AG04450 (cell line): ENCODE results near the gene PTPRG. TPM values are rescaled to one million over a fixed set of nuclear protein-coding genes. Genes with fewer than 3 reads are reported as not detected.
A peak's percentile ranks its signal among the peaks of the same experiment; 100 is the strongest.

Experiments
- CTCF ChIA-PET: fragments of 300-600, 350-600 bp; formaldehyde crosslinking; extraction: SDS; loops from one replicate; lab custom pipeline; 2022; ENCODE audit warnings: antibody characterized with exemption, inconsistent platforms; lab: Charles Lee
- POLR2A ChIA-PET: fragments of 350-600 bp; formaldehyde crosslinking; extraction: SDS; loops from one replicate; lab custom pipeline; 2021; ENCODE audit warnings: antibody characterized with exemption, inconsistent platforms; lab: Yijun Ruan, JAX
- DNase-seq: peaks from one replicate; pipeline ENCODE4 v3.0.0-alpha.2; 2011; ENCODE audit warnings: low read depth, low spot score
- H3K27ac ChIP-seq: one replicate; pipeline ENCODE4 v1.5.1; 2012; ENCODE audit warnings: low read depth, low read length, control low read depth
- H3K27me3 ChIP-seq: one replicate; pipeline ENCODE4 v1.6.0; 2012; ENCODE audit warnings: low read length; ENCODE audit not compliant: control insufficient read depth, insufficient read depth
- H3K4me3 ChIP-seq: 2 replicates; pipeline ENCODE4 v1.5.1; 2011; ENCODE audit warnings: mild to moderate bottlenecking, low read depth, low read length, control low read depth
- H3K9me3 ChIP-seq: 2 replicates; pipeline ENCODE4 v1.5.1; 2012; ENCODE audit warnings: low read length; ENCODE audit not compliant: control insufficient read depth, insufficient read depth
- CTCF ChIP-seq: IDR thresholded peaks from 2 replicates; pipeline ENCODE4 v1.5.1; 2011; ENCODE audit warnings: low read depth, low read length, control low read depth, inconsistent platforms
- polyA plus RNA-seq: library from polyadenylated mRNA; depleted of rRNA; stranded (reverse); fragments of >200 nt; gene quantifications from 2 replicates; pipeline ENCODE4 v1.2.3, GENCODE V29; 2011

PTPRG gene
- polyA plus RNA-seq, 1 experiment = 26.5 TPM

GRCh38 chr3:61828880-61829721 is 267.7 kb downstream of the PTPRG start:
- POLR2A ChIA-PET = no interaction called here
- CTCF ChIA-PET = interaction anchor here (0.6 to 2.2 kb wide), 2 partner anchors 337 to 359 kb away, joined by 6 to 7 read pairs; no protein-coding TSS in a partner anchor
- H3K9me3 ChIP-seq = no peaks in the 10 kb centered on the region
- no peak for TF ChIP-seq CTCF
- no peak overlapping the region for H3K27ac ChIP-seq
- H3K27me3 ChIP-seq = no peaks in the 10 kb centered on the region
- H3K4me3 ChIP-seq = no peak overlapping the region
- DNase-seq = no peak

- no peak overlapping the region for H3K27ac ChIP-seq
- CTCF ChIA-PET = interaction anchor here (2.2 kb wide), 1 partner anchor 359 kb away, joined by 7 read pairs; no protein-coding TSS in a partner anchor
- H3K9me3 ChIP-seq = no peaks in the 10 kb centered on the region
- no peak overlapping the region for H3K4me3 ChIP-seq
- DNase-seq = no peak
- H3K27me3 ChIP-seq = no peaks in the 10 kb centered on the region
- TF ChIP-seq CTCF = 0 out of 2 replicates have a peak, but pooled peaks have one; percentile 2
- POLR2A ChIA-PET = no interaction called here
Observed at GRCh38 chr3:61829722-61830350, 268.5 kb downstream of the PTPRG start.

GRCh38 chr3:61831973-61832372 is 270.6 kb downstream of the PTPRG start:
- Histone ChIP-seq H3K27ac (no peak overlapping the region), H3K27me3 (no peaks in the 10 kb centered on the region), H3K9me3 (no peaks in the 10 kb centered on the region), H3K4me3 (no peak overlapping the region)
- ChIA-PET CTCF (interaction anchor here (1.2 kb wide), 1 partner anchor 355 kb away, joined by 4 read pairs; no protein-coding TSS in a partner anchor), POLR2A (no interaction called here)
- DNase-seq = no peak
- no peak for TF ChIP-seq CTCF

GRCh38 chr3:61832375-61833229 is 271.2 kb downstream of the PTPRG start:
- CTCF ChIA-PET = interaction anchor here (0.6 to 1.2 kb wide), 2 partner anchors 221 to 355 kb away, joined by 4 to 7 read pairs; no protein-coding TSS in a partner anchor

More at GRCh38 chr3:61832375-61833229, 271.2 kb downstream of the PTPRG start:
- no peak for TF ChIP-seq CTCF
- no peak for DNase-seq
- H3K9me3 ChIP-seq = no peaks in the 10 kb centered on the region
- H3K27ac ChIP-seq = no peak overlapping the region
- POLR2A ChIA-PET = no interaction called here
- no peak overlapping the region for H3K4me3 ChIP-seq
- no peaks in the 10 kb centered on the region for H3K27me3 ChIP-seq
